ENCODE data around the gene CPSF3. TPM values are rescaled to one million over a fixed set of nuclear protein-coding genes. Genes with fewer than 3 reads are reported as not detected.

The CPSF3 gene
- total RNA-seq, 1 experiment from 2014 or later = 68.5 TPM

DNA sequence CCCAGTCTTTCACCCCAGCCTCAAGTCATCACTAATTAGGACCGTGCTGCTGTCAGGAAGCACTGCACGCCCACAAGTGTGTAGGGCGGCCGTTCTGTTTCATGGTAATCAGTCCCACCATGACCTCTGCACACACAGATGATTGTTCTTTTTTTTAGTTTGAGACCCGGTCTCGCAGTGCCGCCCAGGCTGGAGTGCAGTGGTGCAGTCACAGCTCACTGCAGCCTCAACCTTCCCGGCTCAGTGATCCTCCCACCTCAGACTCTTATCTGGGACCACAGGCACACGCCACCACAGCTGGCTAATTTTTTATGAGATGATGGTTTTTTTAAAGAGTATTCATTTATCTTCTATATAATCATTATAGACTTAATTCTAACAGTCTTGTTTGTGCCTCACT, 49.1 kb downstream of the CPSF3 start:
- H3K4me2 ChIP-seq (ENCODE audit: low read length) = no peak overlapping the region
- POLR2A ChIA-PET = no interaction called here
- no peak for TF ChIP-seq ELF1 (IDR thresholded peaks at IDR 0.05; ENCODE audit: borderline replicate concordance, low read depth)
- no peak for TF ChIP-seq TCF7L2 (IDR thresholded peaks at IDR 0.05; ENCODE audit: borderline replicate concordance, extremely low read depth, insufficient read depth, insufficient read length)
- TF ChIP-seq, protein P1, sequence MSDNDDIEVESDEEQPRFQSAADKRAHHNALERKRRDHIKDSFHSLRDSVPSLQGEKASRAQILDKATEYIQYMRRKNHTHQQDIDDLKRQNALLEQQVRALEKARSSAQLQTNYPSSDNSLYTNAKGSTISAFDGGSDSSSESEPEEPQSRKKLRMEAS (IDR thresholded peaks at IDR 0.05) = no peak
- TF ChIP-seq, protein P2, sequence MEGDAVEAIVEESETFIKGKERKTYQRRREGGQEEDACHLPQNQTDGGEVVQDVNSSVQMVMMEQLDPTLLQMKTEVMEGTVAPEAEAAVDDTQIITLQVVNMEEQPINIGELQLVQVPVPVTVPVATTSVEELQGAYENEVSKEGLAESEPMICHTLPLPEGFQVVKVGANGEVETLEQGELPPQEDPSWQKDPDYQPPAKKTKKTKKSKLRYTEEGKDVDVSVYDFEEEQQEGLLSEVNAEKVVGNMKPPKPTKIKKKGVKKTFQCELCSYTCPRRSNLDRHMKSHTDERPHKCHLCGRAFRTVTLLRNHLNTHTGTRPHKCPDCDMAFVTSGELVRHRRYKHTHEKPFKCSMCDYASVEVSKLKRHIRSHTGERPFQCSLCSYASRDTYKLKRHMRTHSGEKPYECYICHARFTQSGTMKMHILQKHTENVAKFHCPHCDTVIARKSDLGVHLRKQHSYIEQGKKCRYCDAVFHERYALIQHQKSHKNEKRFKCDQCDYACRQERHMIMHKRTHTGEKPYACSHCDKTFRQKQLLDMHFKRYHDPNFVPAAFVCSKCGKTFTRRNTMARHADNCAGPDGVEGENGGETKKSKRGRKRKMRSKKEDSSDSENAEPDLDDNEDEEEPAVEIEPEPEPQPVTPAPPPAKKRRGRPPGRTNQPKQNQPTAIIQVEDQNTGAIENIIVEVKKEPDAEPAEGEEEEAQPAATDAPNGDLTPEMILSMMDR (IDR thresholded peaks at IDR 0.05 in 2 of 3, conservative IDR thresholded peaks at IDR 0.05 in 1 of 3; ENCODE audit: borderline replicate concordance in 1 of 3, insufficient read depth in 1 of 3, low read depth in 2 of 3, low read length in 2 of 3) = no peak
- TF ChIP-seq, protein P3, sequence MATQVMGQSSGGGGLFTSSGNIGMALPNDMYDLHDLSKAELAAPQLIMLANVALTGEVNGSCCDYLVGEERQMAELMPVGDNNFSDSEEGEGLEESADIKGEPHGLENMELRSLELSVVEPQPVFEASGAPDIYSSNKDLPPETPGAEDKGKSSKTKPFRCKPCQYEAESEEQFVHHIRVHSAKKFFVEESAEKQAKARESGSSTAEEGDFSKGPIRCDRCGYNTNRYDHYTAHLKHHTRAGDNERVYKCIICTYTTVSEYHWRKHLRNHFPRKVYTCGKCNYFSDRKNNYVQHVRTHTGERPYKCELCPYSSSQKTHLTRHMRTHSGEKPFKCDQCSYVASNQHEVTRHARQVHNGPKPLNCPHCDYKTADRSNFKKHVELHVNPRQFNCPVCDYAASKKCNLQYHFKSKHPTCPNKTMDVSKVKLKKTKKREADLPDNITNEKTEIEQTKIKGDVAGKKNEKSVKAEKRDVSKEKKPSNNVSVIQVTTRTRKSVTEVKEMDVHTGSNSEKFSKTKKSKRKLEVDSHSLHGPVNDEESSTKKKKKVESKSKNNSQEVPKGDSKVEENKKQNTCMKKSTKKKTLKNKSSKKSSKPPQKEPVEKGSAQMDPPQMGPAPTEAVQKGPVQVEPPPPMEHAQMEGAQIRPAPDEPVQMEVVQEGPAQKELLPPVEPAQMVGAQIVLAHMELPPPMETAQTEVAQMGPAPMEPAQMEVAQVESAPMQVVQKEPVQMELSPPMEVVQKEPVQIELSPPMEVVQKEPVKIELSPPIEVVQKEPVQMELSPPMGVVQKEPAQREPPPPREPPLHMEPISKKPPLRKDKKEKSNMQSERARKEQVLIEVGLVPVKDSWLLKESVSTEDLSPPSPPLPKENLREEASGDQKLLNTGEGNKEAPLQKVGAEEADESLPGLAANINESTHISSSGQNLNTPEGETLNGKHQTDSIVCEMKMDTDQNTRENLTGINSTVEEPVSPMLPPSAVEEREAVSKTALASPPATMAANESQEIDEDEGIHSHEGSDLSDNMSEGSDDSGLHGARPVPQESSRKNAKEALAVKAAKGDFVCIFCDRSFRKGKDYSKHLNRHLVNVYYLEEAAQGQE (IDR thresholded peaks at IDR 0.05; ENCODE audit: low read depth) = no peak
- TF ChIP-seq ZNF274 (IDR thresholded peaks at IDR 0.05; ENCODE audit: low read depth, low read length) = no peak
- TF ChIP-seq EGR1 (IDR thresholded peaks at IDR 0.05; ENCODE audit: low read depth) = no peak
- TF ChIP-seq, protein P4, sequence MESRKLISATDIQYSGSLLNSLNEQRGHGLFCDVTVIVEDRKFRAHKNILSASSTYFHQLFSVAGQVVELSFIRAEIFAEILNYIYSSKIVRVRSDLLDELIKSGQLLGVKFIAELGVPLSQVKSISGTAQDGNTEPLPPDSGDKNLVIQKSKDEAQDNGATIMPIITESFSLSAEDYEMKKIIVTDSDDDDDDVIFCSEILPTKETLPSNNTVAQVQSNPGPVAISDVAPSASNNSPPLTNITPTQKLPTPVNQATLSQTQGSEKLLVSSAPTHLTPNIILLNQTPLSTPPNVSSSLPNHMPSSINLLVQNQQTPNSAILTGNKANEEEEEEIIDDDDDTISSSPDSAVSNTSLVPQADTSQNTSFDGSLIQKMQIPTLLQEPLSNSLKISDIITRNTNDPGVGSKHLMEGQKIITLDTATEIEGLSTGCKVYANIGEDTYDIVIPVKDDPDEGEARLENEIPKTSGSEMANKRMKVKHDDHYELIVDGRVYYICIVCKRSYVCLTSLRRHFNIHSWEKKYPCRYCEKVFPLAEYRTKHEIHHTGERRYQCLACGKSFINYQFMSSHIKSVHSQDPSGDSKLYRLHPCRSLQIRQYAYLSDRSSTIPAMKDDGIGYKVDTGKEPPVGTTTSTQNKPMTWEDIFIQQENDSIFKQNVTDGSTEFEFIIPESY (IDR thresholded peaks at IDR 0.05; ENCODE audit: extremely low read depth, insufficient replicate concordance, low read length) = no peak
- no peak for TF ChIP-seq EZH2phosphoT487 (IDR thresholded peaks at IDR 0.05; ENCODE audit: borderline replicate concordance)
- no peak for TF ChIP-seq YY1 (IDR thresholded peaks at IDR 0.05; ENCODE audit: extremely low read depth, insufficient replicate concordance, low read depth, low read length)
- no peak for TF ChIP-seq FOSL1 (IDR thresholded peaks at IDR 0.05; ENCODE audit: low read depth)
- no peak for TF ChIP-seq SP1 (IDR thresholded peaks at IDR 0.05; ENCODE audit: low read depth)
- no peak for TF ChIP-seq SRF (IDR thresholded peaks at IDR 0.05; ENCODE audit: low read depth)
- no peak for TF ChIP-seq POLR2AphosphoS5 (IDR thresholded peaks at IDR 0.05; ENCODE audit: low read depth, low read length)
- TF ChIP-seq EZH2 (IDR thresholded peaks at IDR 0.05) = no peak
- H3K9me2 ChIP-seq (ENCODE audit: insufficient read depth) = no peaks in the 10 kb centered on the region
- H4K20me1 ChIP-seq (ENCODE audit: insufficient read depth) = no peaks in the 10 kb centered on the region; the same call in 1 of the 2 replicates
- CTCF ChIA-PET = no interaction called here
- peaks cover 5 to 22% of the 10 kb centered on the region in 2 experiments; a peak in 3 of 4 replicates for H3K4me1 ChIP-seq (ENCODE audit: control insufficient read depth in 1 of 2, insufficient read depth in 2 of 2, low read length in 2 of 2)
- no peak overlapping the region for H3K27ac ChIP-seq (ENCODE audit: low read depth, low read length)
- peaks cover 10 to 19% of the 10 kb centered on the region in 2 experiments; a peak in 3 of 4 replicates for H3K36me3 ChIP-seq (ENCODE audit: control insufficient read depth in 1 of 2, insufficient read depth in 2 of 2, low read length in 2 of 2)
- RAD21 ChIA-PET (ENCODE audit: low non-redundant PET in 1 of 2, low total read pairs in 2 of 2, uncharacterized antibody in 2 of 2, unreplicated experiment in 2 of 2) = no interaction called here
- DNase-seq (ENCODE audit: low read depth, low spot score) = no peak
- H3K9me3 ChIP-seq (ENCODE audit: control insufficient read depth in 1 of 2, insufficient read depth in 1 of 2, low read depth in 1 of 2, low read length in 2 of 2) = no peaks in the 10 kb centered on the region
- intact Hi-C loops (cut with micrococcal nuclease) = loop anchor here (10.0 kb wide), 1 partner anchor 328 kb away; no protein-coding TSS in a partner anchor
- H3K27me3 ChIP-seq (ENCODE audit: insufficient read depth, low read length) = no peaks in the 10 kb centered on the region
- BruUV-seq (replicated peaks) = no TSS peak
- no peak for ATAC-seq
- peaks cover 4% of the 10 kb centered on the region; the same call in 1 of the 2 replicates for H3K79me2 ChIP-seq (ENCODE audit: insufficient read depth, low read length)
- H2AFZ ChIP-seq (ENCODE audit: low read depth, low read length, poor library complexity, severe bottlenecking) = no peak overlapping the region
- no peak overlapping the region for H3K4me3 ChIP-seq (replicated peaks in 1 of 2; ENCODE audit: low read depth in 1 of 2, low read length in 2 of 2)
- H3K9ac ChIP-seq (ENCODE audit: low read length) = no peak overlapping the region

All from HCT116 (cell line).